Endothelial cell of umbilical vein (primary cell): ENCODE measurements around the gene COMT.

Experiments used
- MAX ChIP-seq: IDR thresholded peaks from 2 replicates; pipeline ENCODE4 v1.6.1; 2011; ENCODE audit not compliant: insufficient read depth, insufficient read length
- POLR2A ChIP-seq: IDR thresholded peaks from 2 replicates; pipeline ENCODE4 v1.6.1; 2012; ENCODE audit warnings: low read depth, mild to moderate bottlenecking, control low read depth, low read length

- TF ChIP-seq MAX (no peak), POLR2A (no peak)
These were observed 67.5 kb downstream of the COMT start for GRCh38 chr22:20009018-20009491.
